Body of pancreas (tissue), 4 donors: ENCODE measurements around the gene PSMD12. TPM values are rescaled to one million over a fixed set of nuclear protein-coding genes. Genes with fewer than 3 reads are reported as not detected.
A peak's percentile ranks its signal among the peaks of the same experiment; 100 is the strongest.

Experiments used
- ATAC-seq: fragments of 150-250 bp; one replicate; pipeline ENCODE4 v1.9.1; 2016
- DNase-seq, 4 donors: peaks; one replicate each; pipeline ENCODE4 v3.0.0-alpha.2; 2019
- H3K27ac ChIP-seq, 4 donors: fragments of 200-600 bp; sonication (generic); 1 replicate in 3 of 4; 2 replicates in 1 of 4; pipeline versions ENCODE4 v1.5.1 to v1.6.1; 2016 to 2019; ENCODE audit warnings: mild to moderate bottlenecking in 1 of 4, mixed read lengths in 1 of 4, moderate library complexity in 1 of 4
- H3K27me3 ChIP-seq, 2 donors: fragments of 200-600 bp; sonication (generic); one replicate each; pipeline ENCODE4 v1.6.0; 2016; ENCODE audit warnings: mild to moderate bottlenecking in 1 of 2
- H3K36me3 ChIP-seq, 2 donors: fragments of 200-600 bp; sonication (generic); replicated peaks in 1 of 2; 2 replicates each; pipeline ENCODE4 v1.5.1; 2016; ENCODE audit warnings: low read depth in 2 of 2; ENCODE audit not compliant: insufficient read depth in 1 of 2
- H3K4me1 ChIP-seq: fragments of 200-600 bp; sonication (generic); one replicate; pipeline ENCODE4 v1.6.0; 2016
- H3K4me3 ChIP-seq, 2 donors: fragments of 200-600 bp; sonication (generic); 1 replicate in 1 of 2; 2 replicates in 1 of 2; pipeline ENCODE4 v1.5.1; 2016 to 2019
- H3K9me3 ChIP-seq, 3 donors: fragments of 200-600 bp; sonication (generic); 1 replicate in 2 of 3; 2 replicates in 1 of 3; pipeline ENCODE4 v1.5.1; 2016
- POLR2A ChIP-seq, 3 donors: fragments of 450-650 bp; IDR thresholded peaks; one replicate each; pipeline ENCODE4 v1.6.1; 2016; ENCODE audit warnings: antibody characterized with exemption in 3 of 3, mild to moderate bottlenecking in 2 of 3
- WGBS, 2 donors: methylation state at CpG; one replicate each; pipeline ENCODE4 v1.1.5; 2017; 5-methylcytosine and 5-hydroxymethylcytosine counted together
- intact Hi-C: fragments of 100-400 bp; cut with DNase I; formaldehyde crosslinking; loops from one replicate; pipeline ENCODE4 v1.15.1; 2023
- total RNA-seq, 2 donors: library from RNA; depleted of rRNA; stranded (reverse); fragments of >200 nt; gene quantifications; one replicate each; pipeline ENCODE4 v1.1.0, GENCODE V29; 2016
- TF ChIP-seq, protein P1 (sequence below), 7 experiments: fragments of 450-650 bp in 4 of 7; fragments of 200-600 bp in 3 of 7; sonication (generic) in 3 of 7; IDR thresholded peaks; one replicate each; pipeline ENCODE4 v1.5.1; 2016 to 2019; ENCODE audit warnings: antibody characterized with exemption in 7 of 7

Gene PSMD12
- total RNA-seq, 2 donors from 2014 or later, result 12.2 to 14.0 TPM

DNA sequence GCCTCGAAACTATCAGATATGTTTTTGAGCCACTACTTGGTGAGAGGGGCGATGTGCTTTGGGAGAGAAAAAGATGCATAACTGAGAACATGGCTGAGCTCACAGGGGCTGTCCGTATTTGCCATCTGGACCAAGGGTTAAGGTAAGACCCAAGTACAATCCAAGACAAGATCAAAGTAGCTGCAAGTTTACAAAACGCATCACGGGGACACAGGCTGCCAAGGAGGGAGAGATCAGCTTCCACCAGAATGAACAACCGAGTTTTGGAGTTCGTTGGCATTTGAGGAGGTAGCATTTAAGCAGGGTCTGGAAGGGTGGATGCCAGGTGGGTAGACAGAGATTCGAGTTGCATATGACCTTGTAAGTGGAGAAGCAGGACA is 12.9 kb upstream of the PSMD12 start:
- Histone ChIP-seq H3K9me3 (no peaks in the 10 kb centered on the region), H3K27ac (peak overlapping the region; percentile 93 to 98 (median 96)), H3K4me1 (peaks cover 35% of the 10 kb centered on the region), H3K27me3 (no peaks in the 10 kb centered on the region), H3K4me3 (no peak overlapping the region), H3K36me3 (no peaks in the 10 kb centered on the region)
- intact Hi-C loops, result loop anchor here (10.0 kb wide), 1 partner anchor 316 kb away; no protein-coding TSS in a partner anchor
- WGBS, 2 donors, result 49 to 51% methylated on average over 8 of the region's 8 CpGs
- TF ChIP-seq, protein P1, sequence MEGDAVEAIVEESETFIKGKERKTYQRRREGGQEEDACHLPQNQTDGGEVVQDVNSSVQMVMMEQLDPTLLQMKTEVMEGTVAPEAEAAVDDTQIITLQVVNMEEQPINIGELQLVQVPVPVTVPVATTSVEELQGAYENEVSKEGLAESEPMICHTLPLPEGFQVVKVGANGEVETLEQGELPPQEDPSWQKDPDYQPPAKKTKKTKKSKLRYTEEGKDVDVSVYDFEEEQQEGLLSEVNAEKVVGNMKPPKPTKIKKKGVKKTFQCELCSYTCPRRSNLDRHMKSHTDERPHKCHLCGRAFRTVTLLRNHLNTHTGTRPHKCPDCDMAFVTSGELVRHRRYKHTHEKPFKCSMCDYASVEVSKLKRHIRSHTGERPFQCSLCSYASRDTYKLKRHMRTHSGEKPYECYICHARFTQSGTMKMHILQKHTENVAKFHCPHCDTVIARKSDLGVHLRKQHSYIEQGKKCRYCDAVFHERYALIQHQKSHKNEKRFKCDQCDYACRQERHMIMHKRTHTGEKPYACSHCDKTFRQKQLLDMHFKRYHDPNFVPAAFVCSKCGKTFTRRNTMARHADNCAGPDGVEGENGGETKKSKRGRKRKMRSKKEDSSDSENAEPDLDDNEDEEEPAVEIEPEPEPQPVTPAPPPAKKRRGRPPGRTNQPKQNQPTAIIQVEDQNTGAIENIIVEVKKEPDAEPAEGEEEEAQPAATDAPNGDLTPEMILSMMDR (IDR thresholded peaks at IDR 0.05), result no peak
- TF ChIP-seq POLR2A (IDR thresholded peaks at IDR 0.05), result no peak
- DNase-seq (no peak), ATAC-seq (no peak)

DNA sequence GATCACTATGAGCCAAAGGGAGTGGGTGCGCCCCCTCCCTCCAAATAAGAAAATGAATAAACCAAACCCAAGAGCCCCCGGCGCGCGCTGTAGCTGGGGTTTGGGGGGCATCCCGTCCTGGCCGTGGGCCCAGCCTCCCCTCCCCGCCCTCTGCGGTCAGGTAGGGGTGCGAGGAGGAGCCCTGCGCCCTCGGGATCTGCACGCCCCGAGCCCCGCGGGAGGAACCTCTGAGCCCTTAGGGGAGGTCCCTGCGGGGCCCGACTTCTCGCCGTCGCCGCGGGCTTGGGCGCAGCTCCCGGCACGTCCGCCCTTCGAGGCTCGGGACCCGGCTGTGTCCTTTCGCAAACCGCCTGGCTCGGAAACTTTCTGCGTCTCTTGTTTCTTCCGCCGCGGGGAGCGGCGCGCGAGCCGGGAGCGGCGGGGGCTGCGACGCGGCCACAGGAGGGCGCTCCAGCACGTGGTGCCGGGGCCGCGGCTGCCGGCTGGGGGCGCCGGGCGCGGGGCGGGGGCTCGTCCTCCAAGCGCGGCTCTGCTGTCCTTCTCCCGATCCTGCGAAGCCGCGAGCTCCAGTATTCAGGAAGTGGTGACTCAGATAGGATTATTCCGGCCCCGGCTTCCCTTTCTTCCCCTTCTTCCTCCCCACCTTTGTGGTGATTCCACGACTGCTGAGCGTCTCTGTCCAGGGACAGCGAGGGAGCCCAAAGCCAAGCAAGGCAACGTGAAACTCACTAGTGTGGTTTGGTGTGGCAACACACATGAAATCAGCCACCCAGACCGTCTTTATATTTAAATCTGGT is 12.3 kb upstream of the PSMD12 start:
- WGBS, 2 donors, result 0 to 1% methylated on average over 15 to 71 of the region's 72 CpGs
- intact Hi-C loops, result loop anchor here (10.0 kb wide), 1 partner anchor 316 kb away; no protein-coding TSS in a partner anchor
- Histone ChIP-seq H3K4me3 (peak overlapping the region; percentile 61 to 72), H3K4me1 (peaks cover 35% of the 10 kb centered on the region), H3K27me3 (no peaks in the 10 kb centered on the region), H3K9me3 (no peaks in the 10 kb centered on the region), H3K36me3 (no peaks in the 10 kb centered on the region), H3K27ac (peak overlapping the region; percentile 93 to 98 (median 96))
- DNase-seq (peak; percentile 81 to 84 (median 83)), ATAC-seq (peak; percentile 55)
- TF ChIP-seq POLR2A (IDR thresholded peaks at IDR 0.05), result peak; percentile 77 to 87 (median 87)
- TF ChIP-seq, protein P1 (IDR thresholded peaks at IDR 0.05), result peak; percentile 22 to 98 (median 89)

DNA sequence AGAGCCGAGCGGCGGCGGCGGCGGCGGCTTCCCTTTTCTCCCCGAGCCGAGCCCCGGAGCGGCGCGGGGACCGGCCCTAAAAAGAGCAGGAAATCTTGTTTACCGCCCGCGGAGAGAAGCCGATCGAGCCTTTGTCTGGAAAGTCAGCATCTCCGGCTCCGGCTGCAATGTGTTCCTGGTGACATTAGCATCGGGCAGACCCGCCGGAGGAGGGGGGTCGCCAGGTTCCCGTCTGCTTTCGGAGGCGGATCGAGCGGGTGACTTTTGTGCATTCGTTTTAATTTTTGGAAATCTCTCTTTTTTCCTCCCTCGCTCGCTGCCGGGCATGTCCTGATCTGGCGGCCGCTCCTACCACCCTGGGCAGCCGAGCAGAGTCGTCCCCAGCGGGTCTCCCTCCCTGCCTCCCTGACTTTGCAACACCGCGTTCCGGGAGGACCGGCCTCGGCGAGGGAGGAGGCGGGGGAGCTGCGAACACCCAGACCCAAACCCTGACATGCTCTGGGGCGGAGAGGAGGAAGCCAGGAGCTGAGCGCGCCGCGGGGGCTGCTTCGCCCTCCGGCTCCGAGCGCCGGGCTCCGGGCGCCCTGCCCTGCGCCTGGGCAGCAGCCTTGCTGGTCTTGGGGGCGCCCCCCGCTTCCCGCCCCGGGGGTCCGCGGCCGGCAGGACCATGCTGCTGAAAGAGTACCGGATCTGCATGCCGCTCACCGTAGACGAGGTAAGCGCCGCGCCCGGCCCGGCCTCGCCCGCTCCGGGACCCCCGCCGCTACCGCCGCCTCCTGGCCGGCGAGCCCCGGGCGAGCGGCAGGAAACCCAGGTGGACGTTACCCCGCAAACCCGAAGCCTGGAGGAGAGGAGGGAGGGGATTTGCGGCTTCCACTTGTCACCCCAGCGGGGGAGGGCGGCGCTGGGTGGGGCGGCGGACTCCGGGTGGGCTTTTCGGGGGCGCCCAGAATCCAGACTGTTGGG is 11.4 kb upstream of the PSMD12 start:
- intact Hi-C loops, result loop anchor here (10.0 kb wide), 1 partner anchor 317 kb away; no protein-coding TSS in a partner anchor
- DNase-seq (peak; percentile 61 to 67 (median 65)), ATAC-seq (peak; percentile 45)
- WGBS, 2 donors, result 0% methylated on average over 34 to 93 of the region's 100 CpGs
- Histone ChIP-seq H3K4me1 (peaks cover 35% of the 10 kb centered on the region), H3K9me3 (no peaks in the 10 kb centered on the region), H3K4me3 (peak overlapping the region; percentile 61 to 72), H3K36me3 (no peaks in the 10 kb centered on the region), H3K27ac (peak overlapping the region; percentile 93 to 98 (median 96)), H3K27me3 (no peaks in the 10 kb centered on the region)
- TF ChIP-seq, protein P1 (IDR thresholded peaks at IDR 0.05), result peak in 4 of 7 experiments; percentile 14 to 52 (median 30)
- TF ChIP-seq POLR2A (IDR thresholded peaks at IDR 0.05), result peak in 1 of 3 donors; percentile 13

DNA sequence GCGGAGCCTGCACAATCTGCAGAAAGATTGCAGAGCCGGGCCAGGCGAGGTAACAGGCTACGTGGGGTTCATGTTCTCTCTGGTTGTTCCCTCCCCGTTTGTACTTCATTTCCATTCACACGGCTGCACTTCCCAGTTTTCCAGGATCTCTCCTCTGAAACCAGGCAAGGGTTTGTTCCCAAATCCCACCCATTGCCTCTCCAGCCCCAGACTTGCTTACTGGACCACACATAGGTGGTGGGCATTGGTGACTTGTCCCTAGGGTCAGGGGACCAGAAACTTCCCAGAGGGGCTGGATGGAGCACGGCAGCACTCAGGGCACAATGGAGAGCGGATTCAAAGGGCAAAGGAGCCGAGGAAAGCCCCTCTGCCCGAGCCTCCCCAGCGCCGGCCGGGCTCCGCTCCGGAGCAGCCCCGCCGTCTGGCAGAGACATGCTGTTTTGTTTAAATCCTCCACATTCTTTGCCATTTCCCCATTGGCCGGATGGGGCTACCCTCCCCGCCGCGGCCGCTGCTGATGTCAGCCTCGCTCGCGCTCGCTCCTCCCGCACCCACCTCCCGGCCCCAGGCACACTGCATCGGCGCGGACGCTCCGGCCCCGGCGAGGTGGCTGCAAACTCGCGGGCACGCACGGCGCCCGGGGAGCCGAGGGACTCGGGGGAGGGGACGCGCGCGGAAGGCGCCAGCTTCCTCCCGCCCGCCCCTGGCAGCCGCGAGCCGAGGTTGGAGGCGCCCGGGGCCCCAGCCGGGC is 10.5 kb upstream of the PSMD12 start, which contains the start of gene PITPNC1:
PITPNC1 (plus strand) TSS at position 545 of the 751 bp plus-strand sequence.
- peaks cover 33% of the 10 kb centered on the region for H3K4me1 ChIP-seq
- WGBS, 2 donors, result 0 to 2% methylated on average over 7 to 49 of the region's 56 CpGs
- no peaks in the 10 kb centered on the region for H3K9me3 ChIP-seq
- ATAC-seq (peak; percentile 83), DNase-seq (peak; percentile 88 to 92 (median 90))
- peak; percentile 92 to 96 (median 94) for TF ChIP-seq POLR2A (IDR thresholded peaks at IDR 0.05)
- TF ChIP-seq, protein P1 (IDR thresholded peaks at IDR 0.05), result peak in 1 of 7 experiments; percentile 29
- H3K36me3 ChIP-seq, result no peaks in the 10 kb centered on the region
- peak within 1 kb of the TSS; percentile 93 to 98 (median 96) for H3K27ac ChIP-seq
- H3K27me3 ChIP-seq, result no peaks in the 10 kb centered on the region
- H3K4me3 ChIP-seq, result peak within 1 kb of the TSS; percentile 61 to 72
- intact Hi-C loops, result loop anchor here (10.0 kb wide), 1 partner anchor 318 kb away; no protein-coding TSS in a partner anchor
